HK-2 (cell line): ENCODE results near the gene KCNK1.

ENCODE experiments used
- DNase-seq: peaks from one replicate; pipeline ENCODE4 v3.0.0-alpha.2; 2018; ENCODE audit not compliant: unreplicated experiment

Gene KCNK1

DNA sequence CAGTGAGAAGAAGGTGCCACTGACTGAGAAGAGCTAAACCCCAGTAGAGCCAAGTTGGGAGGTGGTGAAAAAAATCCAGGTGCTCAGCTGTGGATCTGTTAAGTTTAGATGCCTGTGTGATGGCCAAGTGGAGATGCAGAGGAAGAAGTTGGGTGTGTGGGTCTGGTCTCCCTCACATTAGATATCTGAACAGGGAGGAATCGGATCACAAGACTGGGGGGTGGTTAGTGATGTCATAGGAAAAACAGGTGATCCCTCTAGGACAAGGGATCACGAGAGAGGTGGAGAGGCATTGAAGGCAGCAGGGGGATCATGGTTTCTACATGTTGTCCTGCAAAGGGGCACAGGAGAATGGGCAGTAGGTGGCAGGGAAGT, 22.6 kb downstream of the KCNK1 start:
- DNase-seq = no peak

DNA sequence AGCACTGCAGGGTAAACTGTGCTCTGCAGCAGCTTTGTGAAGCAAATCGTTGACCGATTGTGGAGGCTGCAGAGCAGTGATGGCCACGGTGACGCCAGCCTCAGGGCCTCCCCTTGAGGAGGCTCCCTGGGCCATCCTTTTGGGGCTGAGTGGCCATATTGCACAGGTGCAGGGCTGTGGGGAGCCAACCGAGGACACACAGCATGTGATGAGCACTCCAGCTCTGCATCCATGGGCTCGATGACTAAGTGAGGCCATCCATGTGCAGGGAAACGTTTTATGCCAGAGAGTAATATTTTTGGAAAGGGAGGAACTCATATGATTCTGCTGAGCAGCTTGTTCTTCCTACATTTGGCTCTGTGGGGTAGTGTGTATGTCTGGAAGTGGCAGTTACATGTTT, 24.6 kb downstream of the KCNK1 start:
- no peak for DNase-seq

DNA sequence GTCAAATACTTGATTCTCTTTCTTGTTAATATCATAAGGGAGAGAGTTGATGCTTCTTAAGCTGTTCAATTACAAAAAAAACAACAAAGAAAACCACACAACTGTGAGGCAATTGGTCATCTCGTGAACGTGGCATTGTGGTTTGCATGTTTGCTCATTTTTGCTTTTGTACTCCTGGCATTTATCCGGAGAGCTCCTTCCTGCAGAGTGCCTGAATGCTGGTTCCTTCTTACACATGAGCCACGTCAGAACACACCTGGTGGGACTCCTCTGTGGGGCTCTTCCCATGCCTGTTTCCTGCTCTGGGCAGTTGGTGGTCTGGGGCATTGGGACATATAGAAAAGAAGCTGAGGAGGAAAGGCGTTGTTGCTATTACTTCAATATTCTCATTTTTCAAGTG, 25.7 kb downstream of the KCNK1 start:
- no peak for DNase-seq

GRCh38 chr1:233640179-233640578, 26.3 kb downstream of the KCNK1 start:
- no peak for DNase-seq

GRCh38 chr1:233641029-233641428, 27.1 kb downstream of the KCNK1 start:
- DNase-seq = no peak

DNA sequence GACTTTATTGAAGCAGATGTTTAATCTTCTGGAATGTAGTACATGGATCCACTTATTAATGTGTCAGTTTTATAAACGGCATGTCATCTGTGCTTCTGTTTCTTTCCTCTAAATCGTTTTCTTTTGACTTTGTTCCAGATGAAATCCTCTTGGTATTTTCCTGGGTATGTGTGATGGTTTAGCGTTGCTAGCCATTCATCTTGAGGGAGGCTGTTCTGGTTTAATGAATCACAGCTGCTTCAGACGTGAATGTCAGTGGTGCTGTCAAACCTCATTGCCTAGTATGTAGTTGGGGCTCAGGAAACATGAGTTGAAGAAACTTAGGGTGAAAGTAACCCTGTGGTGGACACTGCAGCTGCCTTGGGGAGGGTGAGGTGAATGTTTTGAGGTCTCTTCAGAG, 33.2 kb downstream of the KCNK1 start:
- DNase-seq = no peak

GRCh38 chr1:233647636-233648035, 33.7 kb downstream of the KCNK1 start:
- DNase-seq = no peak

GRCh38 chr1:233651061-233651460, 37.2 kb downstream of the KCNK1 start:
- DNase-seq = no peak

DNA sequence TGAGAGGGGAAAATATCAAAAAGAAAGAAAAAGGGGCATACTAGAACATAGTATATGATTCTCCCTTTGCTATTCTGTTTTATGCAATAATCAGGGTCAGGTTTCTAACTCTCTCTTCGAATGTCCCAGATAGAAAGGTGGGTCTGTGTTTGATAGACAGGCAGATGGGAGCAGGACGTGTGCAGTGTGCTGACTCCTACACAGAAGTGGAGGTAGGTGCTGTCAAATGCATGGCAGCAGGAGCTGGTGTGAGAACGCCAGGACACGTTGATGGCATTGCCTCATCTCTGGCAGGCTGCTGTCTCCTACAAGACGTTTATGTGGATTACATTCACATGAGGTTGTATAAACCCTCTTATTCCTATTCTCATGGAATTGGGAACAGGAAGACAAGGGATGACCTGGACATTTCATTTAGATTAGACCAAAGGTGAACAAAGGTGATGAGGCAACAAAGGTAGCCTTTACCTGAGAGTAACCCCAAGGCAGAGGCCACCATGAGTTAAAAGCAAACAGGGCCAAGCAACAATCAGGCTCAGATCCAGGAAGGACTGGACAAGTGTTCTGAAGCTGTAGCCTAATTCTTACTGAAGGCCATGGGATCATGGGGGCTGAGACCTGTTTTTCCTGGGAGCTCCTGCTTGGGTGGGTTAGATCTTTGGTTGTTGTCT, 37.8 kb downstream of the KCNK1 start:
- DNase-seq = no peak

- no peak for DNase-seq
Measured at GRCh38 chr1:233652526-233652925, 38.6 kb downstream of the KCNK1 start.

DNA sequence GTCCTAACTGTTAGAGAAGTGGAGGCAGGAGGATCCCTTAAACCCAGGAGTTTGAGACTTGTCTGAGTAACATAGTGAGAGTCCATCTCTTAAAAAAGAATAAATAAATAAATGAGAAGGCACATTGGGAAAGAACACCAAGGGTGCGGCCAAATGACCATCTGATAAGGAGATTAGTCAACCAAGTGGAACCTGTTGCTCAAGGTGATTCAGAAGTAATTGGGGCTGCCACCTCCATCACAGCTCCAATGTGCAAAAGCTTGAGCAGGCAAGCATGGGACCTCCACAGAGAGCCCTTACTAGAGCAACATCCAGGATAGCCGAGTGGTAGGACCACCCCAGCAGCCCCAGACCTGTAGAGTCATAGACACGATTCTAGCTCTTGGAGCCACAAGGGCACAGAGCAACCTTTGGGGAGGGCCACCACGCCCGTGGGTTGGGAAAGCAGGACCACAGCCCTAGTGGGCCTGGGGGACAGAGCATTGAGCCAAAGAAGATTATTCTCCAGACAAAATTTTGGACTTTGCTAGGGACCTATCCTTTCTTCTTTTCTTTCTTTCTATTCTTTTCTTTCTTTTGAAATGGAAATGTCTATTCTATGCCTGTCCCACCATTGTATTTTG, 40.9 kb downstream of the KCNK1 start:
- no peak for DNase-seq

DNA sequence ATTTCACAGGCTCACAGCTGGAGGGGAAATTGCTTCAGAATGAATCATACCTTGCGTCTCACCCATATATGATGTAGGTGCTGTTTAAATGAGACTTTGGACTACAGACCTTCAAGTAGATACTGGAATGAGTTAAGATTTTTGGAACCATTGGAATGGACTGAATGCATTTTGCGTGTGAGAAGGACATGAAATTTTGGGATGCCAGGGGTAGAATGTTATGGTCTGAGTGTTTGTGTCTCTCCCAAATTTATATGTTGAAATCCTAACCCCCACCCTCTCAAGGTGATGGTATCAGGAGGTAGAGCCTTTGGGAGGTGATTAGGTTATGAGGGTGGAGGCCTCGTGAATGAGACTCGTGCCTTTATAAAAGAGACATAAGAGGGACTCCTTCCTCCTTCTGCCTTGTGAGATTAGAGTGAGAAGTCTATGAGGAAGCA, 41.4 kb downstream of the KCNK1 start:
- no peak for DNase-seq

- DNase-seq = no peak
Measured at GRCh38 chr1:233656032-233656635, 42.2 kb downstream of the KCNK1 start.

- DNase-seq = no peak
Measured at GRCh38 chr1:233656687-233657086, 42.8 kb downstream of the KCNK1 start.

GRCh38 chr1:233657466-233657865, 43.6 kb downstream of the KCNK1 start:
- no peak for DNase-seq

GRCh38 chr1:233659495-233659894, 45.6 kb downstream of the KCNK1 start:
- DNase-seq = no peak

DNA sequence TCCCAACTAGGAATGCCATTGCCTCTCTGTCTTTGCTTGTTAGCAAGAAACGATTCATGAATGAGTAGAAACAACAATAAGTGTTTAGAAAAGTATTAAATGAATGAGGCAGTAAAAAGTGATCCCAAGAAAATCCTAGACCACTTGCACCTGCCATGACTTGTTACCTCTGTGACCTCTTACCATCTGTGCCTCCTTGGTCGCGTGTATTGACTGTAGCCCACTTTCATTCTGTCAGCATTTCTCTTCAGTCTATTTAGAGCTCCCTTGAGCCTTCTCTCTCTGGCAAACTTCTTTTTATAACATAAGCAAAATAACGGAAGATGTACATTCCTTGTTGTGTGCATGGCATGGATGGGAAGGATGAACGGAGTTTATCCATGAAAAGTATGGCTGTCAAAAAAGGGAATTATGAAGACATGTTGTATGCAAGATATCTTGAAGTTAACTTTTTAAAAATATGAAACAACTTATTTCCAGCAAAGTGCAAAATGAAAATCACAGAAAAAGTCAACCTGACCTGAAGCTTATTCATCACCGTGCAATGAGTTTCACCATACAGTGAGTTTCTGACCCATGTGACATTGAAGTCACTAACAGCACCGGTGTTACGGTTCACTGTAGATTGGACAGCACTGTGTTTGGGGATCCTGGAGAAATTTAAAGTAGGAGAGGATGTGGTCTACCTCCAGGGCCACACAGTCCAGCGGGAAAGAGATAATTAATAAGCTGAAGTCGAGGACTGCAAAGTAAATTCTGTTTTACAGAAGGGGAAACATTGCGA, 47.7 kb downstream of the KCNK1 start:
- no peak for DNase-seq

- DNase-seq = no peak
Measured at GRCh38 chr1:233662575-233663304, 48.8 kb downstream of the KCNK1 start.

DNA sequence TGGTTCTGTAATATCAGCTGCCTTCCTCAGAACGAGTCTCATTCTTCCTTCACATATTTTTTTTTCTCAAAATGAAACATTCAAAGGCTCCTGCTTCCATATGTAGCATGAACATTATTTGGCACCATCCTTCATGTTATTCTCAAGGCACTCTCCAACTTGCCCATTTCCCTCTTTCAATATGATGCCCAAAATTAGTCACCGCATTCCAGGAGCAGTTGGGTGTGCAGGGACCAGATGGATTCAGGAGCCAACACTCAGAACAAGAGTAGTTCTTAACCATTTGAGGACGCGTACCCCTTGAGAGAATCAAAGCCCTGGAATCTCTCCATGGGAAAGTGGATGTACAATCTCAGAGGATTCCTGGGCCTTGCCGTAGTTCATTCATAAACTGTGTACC, 50.3 kb downstream of the KCNK1 start:
- DNase-seq = no peak

GRCh38 chr1:233664804-233665574, 51.1 kb downstream of the KCNK1 start:
- no peak for DNase-seq

DNA sequence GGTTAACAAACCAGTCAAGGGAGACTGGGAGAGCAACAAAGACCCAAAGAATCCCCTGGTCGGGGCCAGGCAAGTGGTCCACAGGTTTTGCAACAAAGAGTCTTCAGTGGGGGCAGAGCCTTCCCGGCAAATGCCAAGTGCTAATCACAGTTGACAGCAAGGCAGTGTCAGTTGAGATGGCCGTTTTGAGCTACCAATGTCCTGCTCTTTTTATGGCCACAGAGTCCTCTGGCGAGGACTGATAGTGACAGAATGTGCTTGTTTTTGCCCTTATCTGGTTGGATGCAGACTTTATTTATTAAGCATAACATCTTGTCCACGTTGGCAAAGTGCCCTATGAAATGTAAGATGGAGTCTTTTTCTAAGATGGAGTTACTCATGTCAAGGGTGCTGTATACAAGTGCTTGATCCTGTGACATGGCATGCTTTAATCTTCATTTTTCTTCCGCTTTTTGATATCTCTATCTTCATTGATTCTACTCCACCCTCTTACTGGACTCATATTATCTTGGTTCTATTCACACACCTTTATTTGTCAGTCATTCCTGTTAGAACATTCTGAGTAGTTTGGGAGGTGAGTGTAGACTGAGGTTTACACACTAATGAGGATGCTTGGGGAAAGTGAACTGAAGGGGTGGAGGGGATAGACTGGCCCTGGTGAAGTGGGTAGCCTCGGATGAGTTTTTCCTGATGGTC, 51.8 kb downstream of the KCNK1 start:
- no peak for DNase-seq
